IPS-NIHi11 (cell line): ENCODE data around the gene STK36.

Experiments
- DNase-seq: peaks from one replicate; pipeline ENCODE4 v3.0.0; 2012; ENCODE audit warnings: mixed read lengths, low spot score

Gene STK36

GRCh38 chr2:218746960-218747359, 75.1 kb downstream of the STK36 start:
- no peak for DNase-seq

- no peak for DNase-seq
Observed at GRCh38 chr2:218748741-218749441, 77.0 kb downstream of the STK36 start.
